AG04450 (cell line): Measurements from ENCODE around the gene PPP4R1. TPM values are rescaled to one million over a fixed set of nuclear protein-coding genes. Genes with fewer than 3 reads are reported as not detected.
A peak's percentile ranks its signal among the peaks of the same experiment; 100 is the strongest.

Experiments
- CTCF ChIA-PET: fragments of 300-600, 350-600 bp; formaldehyde crosslinking; extraction: SDS; loops from one replicate; lab custom pipeline; 2022; ENCODE audit warnings: antibody characterized with exemption, inconsistent platforms; lab: Charles Lee
- POLR2A ChIA-PET: fragments of 350-600 bp; formaldehyde crosslinking; extraction: SDS; loops from one replicate; lab custom pipeline; 2021; ENCODE audit warnings: antibody characterized with exemption, inconsistent platforms; lab: Yijun Ruan, JAX
- DNase-seq: peaks from one replicate; pipeline ENCODE4 v3.0.0-alpha.2; 2011; ENCODE audit warnings: low read depth, low spot score
- H3K27ac ChIP-seq: one replicate; pipeline ENCODE4 v1.5.1; 2012; ENCODE audit warnings: low read depth, low read length, control low read depth
- H3K27me3 ChIP-seq: one replicate; pipeline ENCODE4 v1.6.0; 2012; ENCODE audit warnings: low read length; ENCODE audit not compliant: control insufficient read depth, insufficient read depth
- H3K4me3 ChIP-seq: 2 replicates; pipeline ENCODE4 v1.5.1; 2011; ENCODE audit warnings: mild to moderate bottlenecking, low read depth, low read length, control low read depth
- H3K9me3 ChIP-seq: 2 replicates; pipeline ENCODE4 v1.5.1; 2012; ENCODE audit warnings: low read length; ENCODE audit not compliant: control insufficient read depth, insufficient read depth
- polyA plus RNA-seq: library from polyadenylated mRNA; depleted of rRNA; stranded (reverse); fragments of >200 nt; gene quantifications from 2 replicates; pipeline ENCODE4 v1.2.3, GENCODE V29; 2011
- TF ChIP-seq, protein P1 (sequence below): IDR thresholded peaks from 2 replicates; pipeline ENCODE4 v1.5.1; 2011; ENCODE audit warnings: low read depth, low read length, control low read depth, inconsistent platforms

Gene PPP4R1
- polyA plus RNA-seq, 1 experiment: 101 TPM

GRCh38 chr18:9628984-9629383 is 14.6 kb upstream of the PPP4R1 start:
- TF ChIP-seq, protein P1, sequence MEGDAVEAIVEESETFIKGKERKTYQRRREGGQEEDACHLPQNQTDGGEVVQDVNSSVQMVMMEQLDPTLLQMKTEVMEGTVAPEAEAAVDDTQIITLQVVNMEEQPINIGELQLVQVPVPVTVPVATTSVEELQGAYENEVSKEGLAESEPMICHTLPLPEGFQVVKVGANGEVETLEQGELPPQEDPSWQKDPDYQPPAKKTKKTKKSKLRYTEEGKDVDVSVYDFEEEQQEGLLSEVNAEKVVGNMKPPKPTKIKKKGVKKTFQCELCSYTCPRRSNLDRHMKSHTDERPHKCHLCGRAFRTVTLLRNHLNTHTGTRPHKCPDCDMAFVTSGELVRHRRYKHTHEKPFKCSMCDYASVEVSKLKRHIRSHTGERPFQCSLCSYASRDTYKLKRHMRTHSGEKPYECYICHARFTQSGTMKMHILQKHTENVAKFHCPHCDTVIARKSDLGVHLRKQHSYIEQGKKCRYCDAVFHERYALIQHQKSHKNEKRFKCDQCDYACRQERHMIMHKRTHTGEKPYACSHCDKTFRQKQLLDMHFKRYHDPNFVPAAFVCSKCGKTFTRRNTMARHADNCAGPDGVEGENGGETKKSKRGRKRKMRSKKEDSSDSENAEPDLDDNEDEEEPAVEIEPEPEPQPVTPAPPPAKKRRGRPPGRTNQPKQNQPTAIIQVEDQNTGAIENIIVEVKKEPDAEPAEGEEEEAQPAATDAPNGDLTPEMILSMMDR: no peak
- CTCF ChIA-PET: no interaction called here

DNA sequence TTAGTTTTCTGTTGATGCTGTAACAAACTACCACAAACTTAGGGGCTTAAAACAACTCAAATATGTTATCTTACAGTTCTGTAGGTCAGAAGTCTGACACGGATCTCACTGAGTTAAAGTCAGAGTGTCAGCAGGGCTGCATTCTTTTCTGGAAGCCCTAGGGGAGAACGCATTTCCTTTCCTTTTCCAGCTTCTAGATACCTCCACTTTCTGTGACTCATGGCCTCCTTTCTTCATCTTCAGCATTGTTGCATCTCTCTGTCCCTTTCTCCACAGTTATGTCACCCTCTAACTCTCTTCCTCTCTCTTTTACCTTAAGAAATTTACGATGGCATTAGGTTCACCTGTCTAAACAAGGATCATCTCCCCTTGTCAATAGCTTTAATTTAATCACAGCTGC is 13.3 kb upstream of the PPP4R1 start:
- TF ChIP-seq, protein P1: no peak
- H3K27ac ChIP-seq: peak overlapping the region; percentile 31
- ChIA-PET POLR2A (no interaction called here), CTCF (interaction anchor here (0.7 to 1.7 kb wide), 2 partner anchors 15 to 34 kb away, joined by 4 to 8 read pairs; no protein-coding TSS in a partner anchor)
- no peaks in the 10 kb centered on the region for H3K9me3 ChIP-seq
- no peak overlapping the region for H3K4me3 ChIP-seq
- no peak for DNase-seq
- H3K27me3 ChIP-seq: no peaks in the 10 kb centered on the region

More at GRCh38 chr18:9628984-9629383, 14.6 kb upstream of the PPP4R1 start:
- H3K27ac ChIP-seq: no peak overlapping the region
- H3K9me3 ChIP-seq: no peaks in the 10 kb centered on the region
- POLR2A ChIA-PET: no interaction called here
- no peak for DNase-seq
- no peak overlapping the region for H3K4me3 ChIP-seq
- no peaks in the 10 kb centered on the region for H3K27me3 ChIP-seq

GRCh38 chr18:9619990-9620389 is 5.6 kb upstream of the PPP4R1 start:
- POLR2A ChIA-PET: interaction anchor here (0.6 to 1.2 kb wide), 5 partner anchors 23 to 115 kb away, joined by 3 to 9 read pairs (median 4); partner anchors contain the start of gene RAB31
- no peak for DNase-seq
- no peak overlapping the region for H3K4me3 ChIP-seq
- no peak overlapping the region for H3K27ac ChIP-seq
- CTCF ChIA-PET: interaction anchor here (1.0 to 1.7 kb wide), 3 partner anchors 8 to 45 kb away, joined by 3 to 6 read pairs (median 3); no protein-coding TSS in a partner anchor
- no peaks in the 10 kb centered on the region for H3K27me3 ChIP-seq
- TF ChIP-seq, protein P1: no peak
- H3K9me3 ChIP-seq: no peaks in the 10 kb centered on the region

DNA sequence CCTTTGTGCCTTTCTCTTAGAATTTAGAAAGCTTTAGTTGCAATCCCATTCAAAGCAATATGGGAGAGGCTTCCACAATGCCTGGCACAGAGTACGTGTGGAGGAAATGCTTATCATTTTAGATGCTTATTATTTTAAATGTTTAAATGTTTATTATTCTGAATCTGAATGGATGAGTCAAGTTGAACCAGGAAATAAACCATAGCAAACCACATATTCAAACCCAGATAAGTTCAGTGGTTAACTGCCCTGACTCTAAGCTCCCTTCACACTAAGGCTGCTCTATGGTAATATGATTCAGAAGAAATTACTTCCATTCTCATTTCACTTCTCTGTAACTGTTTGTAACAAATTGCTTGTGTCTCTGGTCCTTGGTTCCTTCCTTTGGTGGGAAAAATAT is 5.2 kb upstream of the PPP4R1 start:
- TF ChIP-seq, protein P1: no peak
- Histone ChIP-seq H3K9me3 (no peaks in the 10 kb centered on the region), H3K27me3 (no peaks in the 10 kb centered on the region), H3K27ac (no peak overlapping the region), H3K4me3 (no peak overlapping the region)
- ChIA-PET CTCF (interaction anchor here (1.0 to 1.7 kb wide), 4 partner anchors 42 to 332 kb away, joined by 3 to 6 read pairs (median 4); no protein-coding TSS in a partner anchor), POLR2A (interaction anchor here (0.5 to 1.2 kb wide), 6 partner anchors 24 to 123 kb away, joined by 3 to 9 read pairs (median 4); partner anchors contain the start of gene RAB31)
- DNase-seq: peak; percentile 37

DNA sequence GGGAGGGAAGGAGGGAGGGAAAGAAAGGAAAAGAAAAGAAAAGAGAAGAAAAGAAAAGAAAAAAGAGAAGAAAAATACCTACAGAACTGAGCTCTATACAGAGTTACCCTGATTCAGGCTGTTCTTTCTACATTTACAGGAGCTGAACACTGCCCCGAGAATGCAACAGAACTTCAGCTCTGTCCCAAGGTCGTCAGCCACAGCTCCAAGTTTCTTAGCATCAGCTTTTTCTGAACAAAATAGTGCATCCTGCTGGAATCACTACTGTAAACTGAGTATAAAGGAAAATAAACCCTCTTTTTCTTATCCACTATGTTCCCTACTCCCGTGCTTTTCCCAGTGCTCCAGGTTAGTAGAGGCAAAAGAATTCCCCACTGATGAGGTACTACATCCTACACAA is 4.7 kb upstream of the PPP4R1 start:
- no peak for DNase-seq
- 0 out of 2 replicates have a peak overlapping the region, but pooled peaks have one; percentile 18 for H3K4me3 ChIP-seq
- ChIA-PET POLR2A (interaction anchor here (0.5 to 1.2 kb wide), 4 partner anchors 24 to 124 kb away, joined by 3 to 9 read pairs (median 6); no protein-coding TSS in a partner anchor), CTCF (interaction anchor here (0.9 to 1.7 kb wide), 4 partner anchors 42 to 332 kb away, joined by 3 to 6 read pairs (median 5); no protein-coding TSS in a partner anchor)
- no peaks in the 10 kb centered on the region for H3K9me3 ChIP-seq
- H3K27ac ChIP-seq: no peak overlapping the region
- TF ChIP-seq, protein P1: no peak
- no peaks in the 10 kb centered on the region for H3K27me3 ChIP-seq
